ENCODE data around the gene CAMKV.
A peak's percentile ranks its signal among the peaks of the same experiment; 100 is the strongest.
"Not testable (repeated sequence)": the region's sequence is repeated elsewhere in the genome, so short reads cannot be mapped to it uniquely, and the experiment has no call there.

Gene CAMKV

GRCh38 chr3:49845694-49846093, 24.0 kb downstream of the CAMKV start:
- no peak for DNase-seq (ENCODE audit: low spot score)

GRCh38 chr3:49844464-49845183, 25.1 kb downstream of the CAMKV start:
- DNase-seq (ENCODE audit: low spot score): no peak

DNA sequence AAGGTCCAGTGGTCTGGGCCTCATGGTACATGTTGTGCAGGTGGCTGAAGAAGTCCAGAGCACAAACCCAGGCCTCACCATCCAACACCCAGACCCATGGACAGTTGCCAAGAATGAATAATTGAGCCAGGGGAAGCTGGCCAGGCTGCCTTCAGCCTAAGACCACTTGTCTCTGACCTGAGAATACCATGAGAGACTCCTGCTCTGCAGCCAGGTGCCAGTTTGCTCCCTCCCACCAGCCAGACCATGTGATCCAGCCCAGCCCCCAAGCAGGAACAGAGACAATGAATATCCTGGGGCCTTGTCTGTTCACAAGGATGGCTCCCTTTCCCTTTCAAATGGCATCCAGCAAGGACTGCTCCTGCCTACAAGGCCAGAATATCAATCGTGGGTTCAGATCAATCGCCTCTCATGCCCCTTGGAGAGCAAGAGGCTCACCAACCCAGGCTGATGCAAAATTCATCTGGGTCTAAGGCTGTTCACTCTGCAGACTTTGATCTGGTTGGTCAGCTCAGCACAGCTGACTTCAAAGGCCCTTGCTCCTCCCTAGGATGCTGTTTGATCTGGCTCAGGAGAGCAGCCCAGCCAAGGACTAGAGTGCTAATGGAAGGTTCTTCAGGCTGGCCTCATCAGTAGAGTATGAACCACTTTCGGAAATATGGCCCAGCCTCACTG, 26.7 kb downstream of the CAMKV start:
- DNase-seq (ENCODE audit: low spot score): no peak

- no peak for DNase-seq (ENCODE audit: low spot score)
Measured at GRCh38 chr3:49841806-49842205, 27.9 kb downstream of the CAMKV start.

- DNase-seq (ENCODE audit: low spot score): no peak
Measured at GRCh38 chr3:49841126-49841696, 28.5 kb downstream of the CAMKV start.

- DNase-seq (ENCODE audit: low spot score): no peak
Measured at GRCh38 chr3:49840388-49840787, 29.3 kb downstream of the CAMKV start.

DNA sequence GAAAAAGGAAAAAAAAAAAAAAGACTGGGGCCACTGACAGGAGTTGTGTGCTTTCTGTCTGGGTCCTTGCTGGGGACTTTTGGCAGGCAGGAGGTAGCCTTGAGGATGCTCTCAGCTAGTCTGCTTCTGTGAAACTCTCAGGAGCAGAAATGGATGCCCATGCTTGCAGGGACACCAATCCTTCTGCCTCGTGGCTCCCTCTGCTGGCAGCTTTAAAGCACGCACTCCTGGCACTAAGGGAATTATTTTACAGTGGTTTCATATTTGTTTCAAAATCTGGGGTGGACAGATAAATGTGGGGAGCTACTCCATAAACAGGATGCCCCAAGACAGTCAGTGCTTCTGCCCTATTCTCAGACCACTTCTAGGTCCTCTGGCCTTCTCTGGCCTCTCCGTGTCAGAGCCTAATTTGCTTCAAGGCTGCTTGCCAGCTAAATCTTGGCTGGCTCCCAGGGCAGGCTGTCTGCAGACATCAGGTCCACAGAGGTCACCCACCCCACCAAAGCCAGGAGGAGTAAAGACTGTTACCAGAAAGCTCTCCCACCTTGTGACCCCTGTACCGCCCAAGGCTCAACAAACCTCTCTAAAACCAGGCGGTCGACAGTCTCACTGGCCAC, 30.4 kb downstream of the CAMKV start:
- DNase-seq (ENCODE audit: low spot score): peak; percentile 86

DNA sequence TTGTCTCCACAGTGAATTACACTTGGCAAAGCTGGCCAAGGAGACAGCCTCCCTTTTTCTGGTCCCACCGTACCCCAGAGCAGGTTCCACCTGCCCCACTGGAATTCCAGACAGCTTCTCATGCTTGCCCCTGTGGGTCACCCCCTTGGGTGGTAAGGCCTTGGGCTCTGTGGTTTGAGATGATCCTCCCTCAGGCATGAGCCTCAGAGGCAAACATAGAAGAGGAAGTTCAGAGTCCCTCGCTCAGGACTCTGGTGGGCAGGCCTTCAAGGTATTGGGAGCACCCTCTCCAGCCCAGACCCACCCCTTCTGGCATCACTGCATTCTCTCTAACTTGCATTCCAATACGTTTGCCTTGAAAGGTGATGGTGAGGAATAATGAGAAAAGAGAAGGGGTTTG, 38.4 kb downstream of the CAMKV start:
- DNase-seq (ENCODE audit: low spot score): no peak

GRCh38 chr3:49826016-49826415, 43.7 kb downstream of the CAMKV start:
- no peak for DNase-seq (ENCODE audit: low spot score)

GRCh38 chr3:49823131-49823530, 46.6 kb downstream of the CAMKV start:
- not testable (repeated sequence) for DNase-seq (ENCODE audit: low spot score)

DNA sequence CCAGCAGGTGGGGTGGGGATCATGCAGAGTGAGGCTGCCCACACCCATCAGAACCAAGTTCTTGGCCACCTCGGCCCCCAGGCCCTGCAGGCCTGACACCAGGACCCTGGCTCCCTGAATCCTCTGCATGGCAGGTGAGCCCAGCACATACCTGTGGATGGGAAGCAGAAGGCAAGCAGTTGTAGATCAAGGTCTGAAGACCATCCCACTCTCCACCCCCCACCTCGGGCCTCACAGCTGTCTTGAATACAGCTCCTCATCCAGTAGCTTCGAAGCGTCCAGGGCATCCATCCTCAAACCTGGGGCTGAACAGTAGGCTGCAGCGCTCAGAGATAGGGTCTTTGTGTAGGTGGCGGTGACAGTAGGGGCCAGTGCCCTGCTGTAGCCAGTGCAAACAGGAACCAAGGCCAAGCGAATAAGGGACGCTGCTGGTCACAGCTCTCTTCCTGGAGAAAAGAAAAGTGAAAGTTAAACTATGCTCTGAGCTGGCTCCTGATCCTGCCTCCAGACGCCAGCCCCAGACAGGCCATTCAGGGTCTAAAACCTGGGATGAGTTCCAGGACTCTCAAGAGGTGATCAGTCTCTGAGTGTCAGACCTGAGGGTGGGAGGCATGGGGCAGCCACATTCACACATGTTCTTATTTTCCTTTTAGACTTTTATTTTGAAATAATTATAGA, 56.1 kb downstream of the CAMKV start, which contains the start of gene UBA7:
TSS of gene UBA7 (minus strand) at position 457 of the 678 bp plus-strand sequence. CDS start at position 291, 166 bp downstream.
- peak; percentile 59 for DNase-seq (ENCODE audit: low spot score)

DNA sequence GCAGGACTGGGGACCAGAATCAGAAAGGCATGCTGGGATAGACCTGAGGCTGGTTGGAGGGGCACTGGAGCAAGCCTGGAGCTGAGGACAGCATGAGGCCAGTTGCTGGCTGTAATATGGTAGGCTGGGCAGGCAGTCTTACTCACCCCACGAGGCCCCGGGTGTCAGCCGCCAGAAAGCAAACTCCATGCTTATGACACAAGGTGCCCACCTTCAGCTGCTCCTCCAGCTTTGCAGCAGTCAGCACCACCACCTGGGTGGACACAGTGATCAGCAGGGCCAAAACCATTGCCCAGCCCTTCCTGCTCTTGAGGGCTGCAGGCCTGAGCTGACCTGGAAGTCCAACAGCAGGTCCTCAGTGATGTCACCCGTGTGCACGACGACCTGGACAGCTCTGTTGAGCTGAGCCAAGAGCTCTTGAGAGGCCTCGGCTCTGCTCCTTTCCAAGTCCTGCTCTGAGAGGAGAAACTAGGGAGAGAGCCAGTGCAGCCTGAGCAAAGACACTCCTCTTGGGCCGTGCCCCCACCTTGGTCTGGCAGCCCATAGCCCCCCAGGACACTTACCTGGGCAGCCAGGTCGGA, 56.7 kb downstream of the CAMKV start:
- DNase-seq (ENCODE audit: low spot score): no peak

All from hematopoietic multipotent progenitor cell treated with erythropoietin and hydrocortisone succinate and interleukin-3 and kit ligand, for 15 days (in vitro differentiated cells).